GM12878 (cell line): ENCODE results near the gene PTPRN2. TPM values are rescaled to one million over a fixed set of nuclear protein-coding genes. Genes with fewer than 3 reads are reported as not detected.

ENCODE experiments used
- ATAC-seq: fragments of 200-7000 bp; cut with Tn5 transposase; 3 replicates; pipeline ENCODE4 v1.9.1; 2020; ENCODE audit warnings: mild to moderate bottlenecking, moderate library complexity
- BruUV-seq: library from RNA; stranded (reverse); fragments of 400-500 nt; replicated peaks from 2 replicates; lab custom pipeline; 2021; lab: Mats Ljungman, UMichigan
- CTCF ChIA-PET: fragments of 300-600 bp; sonication (Branson Sonifier 250); formaldehyde crosslinking; extraction: SDS; loops from one replicate; lab custom pipeline; 2021; ENCODE audit warnings: inconsistent platforms; lab: Yijun Ruan, JAX
- POLR2A ChIA-PET: fragments of 350-600 bp; formaldehyde crosslinking; extraction: SDS; loops from one replicate; lab custom pipeline; 2021; ENCODE audit warnings: inconsistent platforms; lab: Charles Lee
- RAD21 ChIA-PET: fragments of 300-600 bp; sonication (Branson Sonifier 250); formaldehyde crosslinking; loops from one replicate; lab custom pipeline; 2023; ENCODE audit warnings: antibody characterized with exemption; ENCODE audit not compliant: unreplicated experiment; lab: Charles Lee
- SMC1A ChIA-PET: fragments of 300-600 bp; sonication (Branson Sonifier 250); formaldehyde crosslinking; loops from one replicate; lab custom pipeline; 2023; ENCODE audit not compliant: unreplicated experiment, uncharacterized antibody; lab: Charles Lee
- DNase-seq: peaks from one replicate; pipeline ENCODE4 v3.0.0-alpha.2; 2011; ENCODE audit warnings: low read depth, low spot score
- FAIRE-seq: peaks from 3 replicates; lab custom pipeline; 2011; peaks lifted over from hg19 to GRCh38; lab: Jason Lieb, UNC
- H2AFZ ChIP-seq: 2 replicates; pipeline ENCODE4 v1.6.0; 2011; ENCODE audit warnings: low read depth, low read length, control low read depth; ENCODE audit not compliant: control insufficient read depth
- H3K27ac ChIP-seq: 2 replicates; pipeline ENCODE4 v1.5.1; 2011; ENCODE audit warnings: control low read depth; ENCODE audit not compliant: control insufficient read depth, insufficient read depth
- H3K27me3 ChIP-seq, 2 experiments: replicated peaks in 1 of 2; 2 replicates each; pipeline versions ENCODE4 v1.6.0 to v1.6.1; 2011; ENCODE audit warnings: low read length in 1 of 2; ENCODE audit not compliant: control insufficient read depth in 2 of 2, insufficient read depth in 2 of 2
- H3K36me3 ChIP-seq, 2 experiments: 2 replicates each; pipeline ENCODE4 v1.5.1; 2011; ENCODE audit warnings: low read length in 1 of 2; ENCODE audit not compliant: control insufficient read depth in 2 of 2, insufficient read depth in 2 of 2
- H3K4me1 ChIP-seq: 2 replicates; pipeline ENCODE4 v1.6.1; 2011; ENCODE audit warnings: mild to moderate bottlenecking, low read length, moderate library complexity, mixed read lengths; ENCODE audit not compliant: control insufficient read depth, insufficient read depth
- H3K4me2 ChIP-seq: 2 replicates; pipeline ENCODE4 v1.6.0; 2011; ENCODE audit warnings: control low read depth; ENCODE audit not compliant: control insufficient read depth, insufficient read depth
- H3K4me3 ChIP-seq: fragments of 200-600 bp; sonication (generic); 2 replicates; pipeline ENCODE4 v1.5.1; 2016
- H3K79me2 ChIP-seq: 2 replicates; pipeline ENCODE4 v1.6.0; 2011; ENCODE audit warnings: low read length; ENCODE audit not compliant: control insufficient read depth, insufficient read depth
- H3K9ac ChIP-seq: 2 replicates; pipeline ENCODE4 v1.8.0; 2011; ENCODE audit warnings: low read length, control low read depth, mixed read lengths; ENCODE audit not compliant: control insufficient read depth, insufficient read depth
- H3K9me3 ChIP-seq: replicated peaks from 3 replicates; pipeline ENCODE4 v1.5.1; 2011; ENCODE audit warnings: mild to moderate bottlenecking, low read length; ENCODE audit not compliant: control insufficient read depth, insufficient read depth
- H4K20me1 ChIP-seq: 2 replicates; pipeline ENCODE4 v1.6.0; 2011; ENCODE audit not compliant: control insufficient read depth, insufficient read depth
- FOXM1 ChIP-seq: IDR thresholded peaks from 2 replicates; pipeline ENCODE4 v1.6.1; 2012; ENCODE audit warnings: low read depth, mild to moderate bottlenecking, inconsistent platforms, low read length, moderate library complexity
- IKZF1 ChIP-seq: fragments of 450-650 bp; conservative IDR thresholded peaks from 2 replicates; pipeline ENCODE4 v1.6.1; 2017; ENCODE audit warnings: antibody characterized with exemption, mild to moderate bottlenecking
- NFYB ChIP-seq: IDR thresholded peaks from 2 replicates; pipeline ENCODE4 v1.6.1; 2011; ENCODE audit warnings: low read depth, mild to moderate bottlenecking, low read length, improper control_type of control experiment, moderate library complexity; ENCODE audit not compliant: insufficient read depth
- RB1 ChIP-seq: fragments of 450-650 bp; formaldehyde crosslinking; IDR thresholded peaks from 2 replicates; pipeline ENCODE4 v1.6.1; 2017; ENCODE audit warnings: mild to moderate bottlenecking, borderline replicate concordance
- RBBP5 ChIP-seq: fragments of 200-600 bp; sonication (generic); conservative IDR thresholded peaks from 2 replicates; pipeline ENCODE4 v1.6.1; 2016
- RUNX3 ChIP-seq: IDR thresholded peaks from 2 replicates; pipeline ENCODE4 v1.6.1; 2012; ENCODE audit warnings: low read length, inconsistent platforms
- SIN3A ChIP-seq: IDR thresholded peaks from 2 replicates; pipeline ENCODE4 v1.6.1; 2012; ENCODE audit warnings: low read depth, low read length, improper control_type of control experiment
- TCF7 ChIP-seq: IDR thresholded peaks from 2 replicates; pipeline ENCODE4 v1.6.1; 2014; ENCODE audit warnings: antibody characterized with exemption, borderline replicate concordance
- USF2 ChIP-seq: IDR thresholded peaks from 2 replicates; pipeline ENCODE4 v1.6.1; 2011; ENCODE audit warnings: low read depth, low read length, improper control_type of control experiment, borderline replicate concordance
- WRNIP1 ChIP-seq: IDR thresholded peaks from 2 replicates; pipeline ENCODE4 v1.6.1; 2011; ENCODE audit warnings: low read depth, low read length, improper control_type of control experiment, borderline replicate concordance
- YBX1 ChIP-seq: fragments of 450-650 bp; IDR thresholded peaks from 2 replicates; pipeline ENCODE4 v1.6.1; 2016; ENCODE audit warnings: antibody characterized with exemption
- ZBTB4 ChIP-seq: fragments of 450-650 bp; formaldehyde crosslinking; IDR thresholded peaks from 2 replicates; pipeline ENCODE4 v1.4.0; 2022; ENCODE audit warnings: mild to moderate bottlenecking, moderate library complexity
- ZNF24 ChIP-seq: fragments of 450-650 bp; IDR thresholded peaks from 2 replicates; pipeline ENCODE4 v1.6.1; 2017; ENCODE audit warnings: antibody characterized with exemption, mild to moderate bottlenecking
- ZNF274 ChIP-seq: IDR thresholded peaks from one replicate; pipeline ENCODE4 v1.8.0; 2011; ENCODE audit not compliant: insufficient read length, insufficient read depth
- WGBS: methylation state at CpG from one replicate; pipeline ENCODE4 v1.1.6; 2016; ENCODE audit warnings: low lambda C conversion rate; ENCODE audit not compliant: insufficient replicate concordance, insufficient coverage; ENCODE audit errors: missing lambda C conversion rate; 5-methylcytosine and 5-hydroxymethylcytosine counted together
- in situ Hi-C: fragments of 300-500 bp; cut with MboI; formaldehyde crosslinking; loops from 9 replicates; pipeline ENCODE4 v1.14.3; 2018; ENCODE audit warnings: mixed read lengths
- intact Hi-C: fragments of 100-400 bp; cut with micrococcal nuclease; formaldehyde crosslinking; loops from one replicate; pipeline ENCODE4 v1.14.2; 2022; ENCODE audit not compliant: unreplicated experiment
- polyA plus RNA-seq, 11 experiments: library from polyadenylated mRNA; depleted of rRNA in 4 of 11; unstranded in 6 of 11; stranded (reverse) in 5 of 11; fragments of >200 nt; fragmentation: Nextera tagmentation in 4 of 11; fragmentation: Illumina TruSeq in 1 of 11; extraction: Ambion mirVana in 4 of 11; extraction: Trizol in 1 of 11; gene quantifications; 1 replicate in 1 of 11; 2 replicates in 10 of 11; pipeline versions ENCODE4 v1.2.1 to v1.2.3, GENCODE V29; 2011 to 2016; ENCODE audit warnings: inconsistent platforms in 2 of 11, missing spikeins in 2 of 11, low read depth in 1 of 11
- total RNA-seq, 4 experiments: library from RNA; depleted of rRNA in 3 of 4; stranded (reverse); fragments of >200 nt in 3 of 4; fragmentation: Illumina TruSeq in 1 of 4; extraction: Trizol in 1 of 4; gene quantifications; 2 replicates each; pipeline versions ENCODE4 v1.2.1 to v1.2.3, GENCODE V29; 2013 to 2021
- TF ChIP-seq, protein P1 (sequence below): fragments of 450-650 bp; IDR thresholded peaks from 2 replicates; pipeline ENCODE4 v1.6.1; 2017; ENCODE audit warnings: low read depth, mild to moderate bottlenecking, moderate library complexity

The PTPRN2 gene
- total and polyA plus RNA-seq, 10 of the 15 experiments (the other 5 are each of a cell fraction or from before 2014, with no cell fraction given) = 5.4 TPM; not detected in 9

DNA sequence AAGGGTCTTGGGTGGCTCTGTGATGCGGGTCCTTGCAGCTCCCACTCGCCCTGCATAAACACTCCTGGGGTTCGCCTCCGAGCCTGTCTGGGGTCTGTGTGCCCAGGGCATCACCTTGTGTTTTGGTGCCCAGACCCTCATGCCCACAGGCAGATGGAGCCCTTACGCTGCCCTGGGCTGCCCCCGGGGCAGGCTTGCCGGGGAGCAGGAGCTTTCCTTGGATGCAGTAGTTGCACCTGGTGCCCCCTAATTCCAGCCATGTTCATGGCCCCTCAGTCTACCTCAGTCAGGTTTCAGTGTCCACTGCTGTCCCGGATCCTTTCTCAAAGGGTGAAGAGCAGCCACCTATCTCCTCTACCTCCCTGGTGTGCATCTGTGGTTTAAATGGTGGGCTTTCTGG, 396.0 kb downstream of the PTPRN2 start:
- Histone ChIP-seq H3K4me2 (no peak overlapping the region), H3K4me1 (no peaks in the 10 kb centered on the region), H3K27me3 (no peaks in the 10 kb centered on the region), H2AFZ (no peak overlapping the region), H3K9ac (no peak overlapping the region), H3K9me3 (no peaks in the 10 kb centered on the region; the same call in 2 of the 3 replicates), H4K20me1 (no peaks in the 10 kb centered on the region), H3K27ac (no peak overlapping the region), H3K36me3 (no peaks in the 10 kb centered on the region), H3K4me3 (no peak overlapping the region)
- WGBS = 55% methylated on average over 6 of the region's 8 CpGs
- CTCF ChIA-PET = no interaction called here
- DNase-seq (no peak), ATAC-seq (no peak), FAIRE-seq (no peak)
- in situ Hi-C loops = no loop called here
- SMC1A ChIA-PET = no interaction called here
- intact Hi-C loops = no loop called here
- no TSS peak for BruUV-seq
- RAD21 ChIA-PET = no interaction called here
- POLR2A ChIA-PET = no interaction called here
- TF ChIP-seq RUNX3 (no peak), SIN3A (no peak), ZNF24 (no peak), NFYB (no peak), WRNIP1 (no peak), TCF7 (no peak), RBBP5 (no peak), RB1 (no peak), YBX1 (no peak), IKZF1 (no peak), FOXM1 (no peak), USF2 (no peak), ZBTB4 (no peak), ZNF274 (no peak)
- TF ChIP-seq, protein P1, sequence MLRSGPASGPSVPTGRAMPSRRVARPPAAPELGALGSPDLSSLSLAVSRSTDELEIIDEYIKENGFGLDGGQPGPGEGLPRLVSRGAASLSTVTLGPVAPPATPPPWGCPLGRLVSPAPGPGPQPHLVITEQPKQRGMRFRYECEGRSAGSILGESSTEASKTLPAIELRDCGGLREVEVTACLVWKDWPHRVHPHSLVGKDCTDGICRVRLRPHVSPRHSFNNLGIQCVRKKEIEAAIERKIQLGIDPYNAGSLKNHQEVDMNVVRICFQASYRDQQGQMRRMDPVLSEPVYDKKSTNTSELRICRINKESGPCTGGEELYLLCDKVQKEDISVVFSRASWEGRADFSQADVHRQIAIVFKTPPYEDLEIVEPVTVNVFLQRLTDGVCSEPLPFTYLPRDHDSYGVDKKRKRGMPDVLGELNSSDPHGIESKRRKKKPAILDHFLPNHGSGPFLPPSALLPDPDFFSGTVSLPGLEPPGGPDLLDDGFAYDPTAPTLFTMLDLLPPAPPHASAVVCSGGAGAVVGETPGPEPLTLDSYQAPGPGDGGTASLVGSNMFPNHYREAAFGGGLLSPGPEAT = no peak
- TF ChIP-seq, all 136 proteins: peak for 0
- no peaks in the 10 kb centered on the region for H3K79me2 ChIP-seq
